ENCODE results near the gene TTC9.

TTC9 gene

DNA sequence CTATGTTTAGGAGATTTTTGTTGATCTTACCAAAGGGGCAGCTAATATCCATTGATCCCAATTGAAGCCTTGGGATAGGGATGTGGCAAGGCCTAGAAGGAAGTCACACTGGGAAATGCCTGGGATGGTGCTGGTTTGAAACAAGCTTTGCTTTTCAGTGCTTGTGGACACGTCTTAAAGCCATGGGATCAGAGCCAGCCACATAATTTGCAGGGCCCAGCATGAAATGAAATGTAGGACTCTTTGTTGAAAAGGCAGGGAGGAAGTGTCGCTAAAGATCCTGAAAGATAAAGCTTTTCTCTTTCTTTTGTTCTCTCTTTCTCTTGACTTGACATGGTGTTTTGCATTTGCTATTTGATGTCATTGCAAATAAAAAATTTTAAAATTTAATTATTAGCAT is 5.0 kb downstream of the TTC9 start:
- DNase-seq: no peak

DNA sequence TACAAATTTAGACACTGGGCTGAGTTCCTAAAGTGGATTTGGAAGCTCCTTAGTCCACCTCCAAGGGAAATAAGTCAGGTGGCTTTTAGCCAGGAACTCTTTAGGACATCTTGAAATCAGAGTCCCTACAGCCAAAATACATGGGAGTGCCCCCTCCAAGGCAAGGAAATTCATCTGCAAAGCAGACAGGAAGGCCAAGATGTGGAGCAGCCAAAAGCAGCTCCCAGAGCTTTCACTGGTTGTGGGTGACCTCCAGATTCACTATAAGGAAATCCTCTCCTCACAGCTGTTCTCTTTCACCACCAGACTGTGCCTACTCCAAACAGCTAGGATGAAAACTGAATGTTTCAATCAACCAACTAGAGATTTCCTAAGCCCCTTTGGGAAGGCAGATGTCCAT is 6.6 kb downstream of the TTC9 start:
- DNase-seq: no peak

DNA sequence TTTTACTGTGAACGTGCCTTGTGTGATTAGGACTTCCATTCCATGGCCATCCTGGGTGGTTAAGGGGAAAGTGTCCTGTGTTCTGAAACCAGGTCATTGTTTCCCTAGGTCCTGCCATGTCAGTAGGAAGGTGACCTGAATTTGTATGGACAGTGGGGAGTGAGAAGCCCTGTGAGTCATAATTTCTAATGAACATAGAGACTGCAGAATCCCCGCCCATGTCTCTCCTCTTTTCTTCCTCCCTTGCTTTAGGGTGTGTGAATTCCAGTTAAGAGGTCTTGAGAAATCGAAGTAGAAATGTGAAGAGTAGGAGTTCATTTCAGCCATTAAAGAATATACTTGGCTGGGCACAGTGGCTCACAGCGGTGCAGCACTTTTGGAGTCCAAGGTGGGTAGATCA is 8.1 kb downstream of the TTC9 start:
- no peak for DNase-seq

DNA sequence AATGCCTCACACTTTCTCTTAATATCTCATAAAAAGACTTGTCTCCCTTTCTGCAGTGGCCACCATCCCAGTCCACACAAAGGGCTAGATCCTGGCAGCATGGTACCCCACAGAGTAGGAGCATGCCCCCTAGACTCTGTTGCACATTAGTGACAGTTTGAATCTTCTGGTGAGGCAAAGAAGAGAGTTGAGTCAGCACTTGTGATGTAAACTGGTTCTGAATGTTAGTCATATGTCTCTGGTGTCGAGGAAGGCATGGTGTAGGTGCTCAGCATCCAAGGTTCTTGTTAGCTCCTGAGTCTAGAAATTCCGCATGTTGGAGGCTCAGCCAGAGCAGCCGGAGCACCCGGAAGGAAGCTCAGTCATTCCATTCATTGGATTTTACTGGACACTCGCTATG is 9.8 kb downstream of the TTC9 start:
- no peak for DNase-seq

DNA sequence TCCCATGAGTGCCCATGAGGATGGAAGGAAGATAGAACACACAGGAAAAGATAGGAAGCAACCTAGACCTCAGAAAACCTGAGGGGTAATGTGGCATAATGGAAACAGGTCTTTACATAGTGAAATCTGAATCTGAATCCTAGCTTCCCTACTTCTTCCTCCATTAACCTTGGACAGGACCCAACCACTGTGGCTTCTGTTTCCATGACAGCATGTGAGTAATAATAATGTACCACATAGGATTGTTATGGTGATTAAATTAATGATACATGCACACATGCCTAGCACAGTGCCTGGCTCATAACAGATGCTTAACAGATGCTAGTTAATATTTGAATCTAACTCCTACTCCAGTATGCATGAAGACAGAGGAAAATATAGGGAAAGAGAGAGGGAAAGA is 11.2 kb downstream of the TTC9 start:
- DNase-seq: no peak

DNA sequence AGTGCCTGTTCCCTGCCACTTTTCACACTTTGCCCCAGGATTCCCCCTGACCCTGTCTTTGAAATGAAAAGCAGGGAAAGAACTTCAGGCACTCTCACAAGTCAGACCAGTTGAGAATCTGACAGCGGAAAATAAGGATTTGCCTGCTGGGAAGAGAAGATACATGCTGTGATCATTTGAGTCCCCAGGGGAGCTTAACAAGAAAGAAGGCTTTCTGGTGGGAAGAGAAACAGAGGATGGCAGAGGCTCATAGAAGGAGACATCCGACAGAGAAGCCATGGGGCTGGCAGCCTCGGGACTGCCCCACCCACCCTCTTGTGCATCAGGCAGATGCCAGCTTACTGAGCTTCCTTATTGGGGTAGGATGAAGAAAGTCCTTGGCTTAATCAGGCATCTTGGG is 11.9 kb downstream of the TTC9 start:
- DNase-seq: no peak

DNA sequence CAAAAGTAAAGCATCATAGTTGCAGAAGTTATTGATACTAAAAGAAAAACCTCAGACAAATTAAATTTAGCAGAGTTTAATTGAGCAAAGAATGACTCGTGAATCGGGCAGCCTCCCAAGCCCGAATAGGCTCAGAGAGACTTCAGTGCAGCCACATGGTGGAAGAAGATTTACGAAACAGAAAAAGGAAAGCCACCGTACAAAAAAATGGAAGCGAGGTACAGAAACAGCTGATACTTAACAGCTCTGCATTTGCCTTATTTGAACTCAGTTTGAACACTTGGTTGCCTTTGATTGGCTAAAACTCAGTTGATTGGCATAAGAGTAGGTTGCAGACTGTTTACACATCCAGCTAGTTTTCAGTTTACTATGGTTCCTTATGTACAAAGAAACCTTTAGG is 12.9 kb downstream of the TTC9 start:
- no peak for DNase-seq

DNA sequence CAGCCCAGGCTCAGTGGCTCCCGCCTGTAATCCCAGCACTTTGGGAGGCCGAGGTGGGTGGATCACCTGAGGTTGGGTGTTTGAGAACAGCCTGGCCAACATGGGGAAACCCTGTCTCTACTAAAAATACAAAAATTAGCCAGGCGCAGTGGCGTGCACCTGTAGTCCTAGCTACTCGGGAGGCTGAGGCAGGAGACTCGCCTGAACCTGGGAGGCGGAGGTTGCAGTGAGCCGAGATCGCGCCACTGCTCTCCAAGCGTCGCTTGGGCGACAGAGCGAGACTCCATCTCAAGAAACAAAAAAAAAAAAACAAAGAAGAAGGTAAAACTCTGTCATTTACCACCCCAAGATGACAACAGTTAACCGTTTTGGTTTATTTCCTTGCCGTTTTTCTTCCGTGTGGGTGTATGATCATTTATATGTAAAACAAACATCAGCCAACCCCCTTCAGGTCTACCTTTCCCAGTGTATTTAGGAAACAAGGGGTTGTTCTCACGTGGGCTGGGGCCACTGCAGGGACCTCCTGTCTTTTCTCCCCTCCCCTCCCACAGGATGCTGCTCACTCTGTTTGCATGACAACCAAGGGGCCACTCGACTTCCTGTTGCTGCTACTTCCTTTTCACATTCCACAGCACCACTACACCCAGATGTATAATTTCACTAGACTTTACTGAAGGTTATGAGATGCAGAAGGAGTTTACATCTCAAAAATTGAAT is 13.6 kb downstream of the TTC9 start:
- DNase-seq: no peak

DNA sequence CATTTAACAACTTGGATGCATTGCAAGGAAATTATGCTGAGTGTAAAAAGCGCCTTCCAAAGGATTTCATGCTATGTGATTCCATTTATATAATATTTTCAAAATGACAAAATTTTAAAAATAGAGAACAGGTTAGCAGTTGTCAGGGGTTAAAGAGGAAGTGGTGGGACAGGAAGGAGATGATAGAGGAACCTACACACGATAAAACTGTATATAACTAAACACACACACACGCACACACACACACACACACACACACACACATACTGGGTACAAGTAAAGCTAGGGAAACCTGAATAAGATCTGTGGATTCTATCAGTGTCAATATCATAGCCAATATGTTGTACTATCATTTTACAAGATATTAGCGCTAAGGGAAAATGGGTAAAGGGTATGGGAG is 17.2 kb downstream of the TTC9 start:
- DNase-seq: no peak

DNA sequence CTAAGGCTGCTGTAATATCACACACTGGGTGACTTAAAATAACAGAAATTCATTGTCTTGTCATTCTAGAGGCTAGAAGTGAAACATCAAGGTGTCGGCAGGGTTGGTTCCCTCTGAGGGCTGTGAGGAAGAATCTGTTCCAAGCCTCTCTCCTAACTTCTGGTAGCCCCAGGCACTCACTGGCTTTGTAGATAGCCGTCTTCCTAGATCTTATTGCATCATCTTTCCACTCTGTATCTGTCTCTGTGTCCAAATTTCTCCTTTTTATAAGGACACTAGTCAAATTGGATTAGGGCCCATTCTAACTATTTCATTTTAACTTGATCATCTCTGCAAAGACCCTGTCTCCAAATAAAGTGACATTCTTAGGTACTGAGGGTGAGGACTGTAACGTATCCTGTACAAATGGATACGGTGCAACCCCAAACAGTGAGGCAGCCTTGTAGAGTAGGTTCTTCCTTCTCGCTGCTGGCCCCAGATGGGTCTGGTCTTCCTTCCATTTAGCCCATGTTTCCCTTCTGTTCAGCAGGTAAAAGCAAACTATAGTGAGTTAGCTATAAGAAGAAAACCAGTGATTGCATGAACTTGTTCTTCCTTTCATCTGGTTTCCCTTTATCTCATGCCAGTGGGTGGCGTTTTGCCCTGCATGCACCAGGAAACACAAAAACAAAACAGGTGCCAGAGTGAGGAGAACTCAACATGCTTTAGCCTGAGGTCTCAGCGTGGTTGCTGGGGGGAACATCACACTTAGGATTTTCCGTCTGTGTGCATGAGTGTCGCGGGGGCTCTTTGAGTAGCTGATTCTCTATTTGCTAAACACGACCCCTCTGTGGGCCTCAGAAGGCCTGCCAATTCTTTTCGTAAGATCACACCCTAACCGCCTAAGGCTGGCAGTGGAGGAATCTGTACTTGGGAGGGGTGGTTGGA is 19.5 kb downstream of the TTC9 start:
- DNase-seq: no peak

DNA sequence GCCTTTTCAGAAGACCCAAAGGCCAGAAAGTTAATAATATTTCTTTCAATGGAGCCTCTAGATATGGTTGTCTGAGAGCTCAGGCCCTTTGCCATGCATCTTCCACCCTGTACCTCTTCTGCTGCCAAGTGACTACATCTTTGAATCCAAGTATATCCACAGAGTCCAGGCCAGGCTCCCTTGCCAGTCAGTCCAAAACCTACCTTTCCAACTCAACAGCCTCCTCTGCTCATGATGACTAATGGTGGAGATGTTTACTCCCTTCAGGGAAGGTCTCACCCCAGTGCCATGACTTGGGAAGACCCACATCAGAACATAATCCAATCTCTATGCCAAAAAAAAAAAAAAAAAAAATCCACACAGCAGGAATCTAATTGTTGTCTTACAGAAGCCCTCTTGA is 20.4 kb downstream of the TTC9 start:
- no peak for DNase-seq

DNA sequence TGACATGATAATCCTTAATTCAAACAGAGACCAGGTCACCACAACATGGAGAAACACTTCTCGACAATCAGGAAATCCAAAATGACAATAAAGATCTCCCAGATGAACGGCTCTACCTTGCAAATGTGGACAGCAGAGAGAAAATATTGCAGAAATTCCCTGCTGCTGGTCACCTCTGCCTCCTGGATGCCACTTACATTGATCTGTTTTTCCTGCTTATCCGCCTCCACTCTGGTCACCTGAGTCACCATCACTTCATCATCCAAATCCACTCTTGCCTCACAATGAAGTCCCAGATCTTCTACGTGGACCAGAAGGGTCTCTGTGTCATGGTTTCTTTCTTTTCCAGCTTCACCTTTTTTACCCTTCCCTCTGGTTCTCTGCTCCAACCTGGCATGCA is 21.1 kb downstream of the TTC9 start:
- no peak for DNase-seq

DNA sequence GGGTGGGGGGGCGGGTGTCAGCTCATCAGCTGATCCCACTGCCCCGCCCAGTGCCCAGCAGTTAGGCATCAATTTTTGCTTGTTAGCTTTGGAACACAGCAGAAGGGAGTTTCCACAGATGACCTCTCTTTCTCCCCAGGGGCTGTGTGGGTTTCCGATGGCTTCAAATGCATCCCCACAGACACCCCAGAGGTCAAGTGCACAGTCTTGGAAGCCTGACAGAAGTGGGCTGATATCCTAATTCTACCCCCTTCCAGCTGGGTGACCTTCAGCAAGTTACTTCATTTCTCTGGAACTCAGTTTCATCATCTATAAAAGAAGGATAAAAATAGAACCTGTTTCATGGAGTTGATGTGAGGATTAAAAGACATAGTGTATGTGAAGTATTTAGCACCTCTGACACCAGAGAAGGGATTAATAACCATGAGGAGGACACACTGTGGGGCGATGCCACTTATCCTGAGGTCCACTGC is 22.0 kb downstream of the TTC9 start:
- no peak for DNase-seq

DNA sequence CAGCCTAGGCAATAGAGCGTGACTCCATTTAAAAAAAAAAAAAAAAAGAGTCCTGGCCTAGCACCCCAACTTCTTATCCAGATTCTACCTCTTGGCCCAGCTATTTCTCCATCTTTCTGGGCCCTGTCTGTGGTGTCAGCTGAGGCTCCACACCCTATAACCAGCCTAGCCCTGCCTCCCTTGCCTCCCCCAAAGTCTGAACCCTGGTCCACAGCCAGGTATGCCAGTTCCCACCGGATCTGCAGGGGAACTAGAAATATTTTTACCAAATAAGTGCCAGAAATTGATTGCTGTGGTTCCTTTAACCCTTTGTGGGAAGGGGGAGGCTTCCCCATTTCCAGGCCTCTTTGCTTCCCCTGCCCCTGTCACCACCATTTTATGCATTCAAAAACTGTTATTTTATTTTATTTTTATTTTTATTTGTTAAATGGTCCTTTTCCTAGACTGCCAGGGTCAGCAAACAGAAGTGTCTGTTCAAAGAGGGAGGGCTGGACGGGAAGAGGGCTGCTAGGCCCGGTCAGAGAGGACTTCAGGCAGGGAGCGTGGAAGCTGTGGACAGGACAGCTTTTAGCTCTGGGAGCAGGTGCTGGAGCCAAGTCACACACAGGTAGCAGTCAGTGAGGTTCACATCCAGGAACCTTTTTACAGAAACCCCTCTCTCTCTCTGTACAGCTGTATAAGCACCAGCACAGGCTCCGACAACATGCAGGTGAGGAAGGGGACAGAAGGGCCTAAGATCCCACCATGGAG is 23.2 kb downstream of the TTC9 start:
- no peak for DNase-seq

DNA sequence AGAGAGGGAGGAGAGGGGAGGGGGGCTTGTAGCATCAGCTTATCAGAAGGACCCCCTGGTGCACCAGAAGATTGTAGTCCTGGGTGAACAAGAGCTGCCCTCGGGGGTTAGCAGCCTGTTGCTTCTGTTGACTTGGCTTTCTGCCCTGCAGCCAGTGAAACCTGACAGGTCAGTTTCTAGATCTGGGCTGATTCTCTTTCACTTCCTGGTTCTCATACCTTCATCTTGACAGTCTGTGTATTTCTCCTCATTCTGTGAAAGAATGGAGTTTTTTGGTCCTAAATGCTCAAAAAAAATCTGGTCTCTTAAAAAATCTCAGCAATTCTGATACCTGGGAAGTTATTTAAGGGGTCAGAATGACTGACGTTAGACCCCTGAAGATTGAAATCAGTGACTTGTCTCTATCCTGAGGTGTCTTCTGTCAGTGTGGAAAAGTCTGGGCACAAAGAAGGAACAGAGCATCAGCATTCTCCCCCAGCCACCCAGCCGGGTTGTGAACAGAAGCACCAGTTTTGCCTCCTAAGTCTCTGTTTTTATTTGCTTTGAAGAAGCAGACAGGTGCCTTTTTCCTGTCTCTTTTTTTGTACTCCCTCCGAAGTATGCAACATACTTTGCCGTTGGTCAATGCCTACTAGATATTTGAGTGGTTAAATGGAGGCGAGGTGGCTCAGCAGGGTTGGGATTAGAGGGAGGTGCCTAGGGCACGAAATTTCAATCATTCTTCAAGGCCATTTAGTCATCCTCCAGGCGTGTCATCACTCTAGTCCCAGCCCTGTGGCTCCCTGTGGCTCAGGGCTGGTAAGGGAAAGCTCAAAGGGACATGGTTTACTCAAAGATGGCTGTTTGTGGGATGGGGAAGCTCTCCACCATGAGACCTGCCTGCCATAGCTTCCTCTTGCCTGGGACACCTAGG is 24.0 kb downstream of the TTC9 start:
- no peak for DNase-seq

DNA sequence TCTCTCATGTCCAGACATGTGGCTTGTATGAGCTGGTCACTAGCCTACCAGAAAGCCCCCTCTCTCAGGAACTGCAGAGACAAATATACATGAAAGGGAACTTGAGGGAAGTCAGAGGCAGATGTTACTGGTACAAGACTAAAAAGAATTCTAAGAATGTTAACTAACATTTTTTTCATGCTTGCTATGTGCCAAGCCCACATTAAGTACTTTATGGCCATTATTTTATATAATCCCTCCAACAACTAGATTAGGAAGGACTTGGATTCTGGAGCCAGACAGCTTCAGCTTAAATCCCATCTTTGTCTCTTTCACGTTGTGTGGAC is 24.6 kb downstream of the TTC9 start:
- DNase-seq: no peak

DNA sequence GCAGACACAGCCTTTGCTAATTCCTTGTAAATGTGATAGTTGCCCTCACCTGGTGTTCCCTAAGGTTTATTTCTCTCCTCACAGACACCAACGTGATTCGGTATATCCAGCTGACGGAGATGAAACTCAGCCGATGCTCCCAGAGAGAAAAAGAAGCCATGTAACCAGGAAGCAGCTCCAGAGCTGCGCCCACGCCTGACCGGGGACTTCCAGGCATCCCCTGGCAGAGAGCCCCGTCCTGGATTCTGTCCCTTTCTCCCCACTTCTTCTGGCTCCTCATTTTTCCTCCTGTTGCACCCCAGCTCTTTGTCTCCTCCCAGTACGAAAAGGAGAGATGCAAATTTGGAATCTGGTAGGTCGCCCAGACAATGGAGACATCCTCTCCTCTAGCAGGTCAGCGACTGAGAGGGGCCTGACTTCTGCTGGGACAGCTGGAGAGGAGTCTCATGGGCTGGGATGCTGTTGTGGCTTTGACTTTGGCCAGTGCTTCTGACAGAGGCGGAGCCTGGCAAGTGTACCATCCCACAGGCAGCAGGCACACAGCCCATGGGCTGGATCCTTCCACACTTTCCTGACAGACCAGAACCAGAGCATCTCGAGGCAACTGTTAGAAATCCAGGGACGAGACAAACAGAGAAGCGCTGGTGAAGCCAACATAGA is 29.4 kb downstream of the TTC9 start:
- no peak for DNase-seq

DNA sequence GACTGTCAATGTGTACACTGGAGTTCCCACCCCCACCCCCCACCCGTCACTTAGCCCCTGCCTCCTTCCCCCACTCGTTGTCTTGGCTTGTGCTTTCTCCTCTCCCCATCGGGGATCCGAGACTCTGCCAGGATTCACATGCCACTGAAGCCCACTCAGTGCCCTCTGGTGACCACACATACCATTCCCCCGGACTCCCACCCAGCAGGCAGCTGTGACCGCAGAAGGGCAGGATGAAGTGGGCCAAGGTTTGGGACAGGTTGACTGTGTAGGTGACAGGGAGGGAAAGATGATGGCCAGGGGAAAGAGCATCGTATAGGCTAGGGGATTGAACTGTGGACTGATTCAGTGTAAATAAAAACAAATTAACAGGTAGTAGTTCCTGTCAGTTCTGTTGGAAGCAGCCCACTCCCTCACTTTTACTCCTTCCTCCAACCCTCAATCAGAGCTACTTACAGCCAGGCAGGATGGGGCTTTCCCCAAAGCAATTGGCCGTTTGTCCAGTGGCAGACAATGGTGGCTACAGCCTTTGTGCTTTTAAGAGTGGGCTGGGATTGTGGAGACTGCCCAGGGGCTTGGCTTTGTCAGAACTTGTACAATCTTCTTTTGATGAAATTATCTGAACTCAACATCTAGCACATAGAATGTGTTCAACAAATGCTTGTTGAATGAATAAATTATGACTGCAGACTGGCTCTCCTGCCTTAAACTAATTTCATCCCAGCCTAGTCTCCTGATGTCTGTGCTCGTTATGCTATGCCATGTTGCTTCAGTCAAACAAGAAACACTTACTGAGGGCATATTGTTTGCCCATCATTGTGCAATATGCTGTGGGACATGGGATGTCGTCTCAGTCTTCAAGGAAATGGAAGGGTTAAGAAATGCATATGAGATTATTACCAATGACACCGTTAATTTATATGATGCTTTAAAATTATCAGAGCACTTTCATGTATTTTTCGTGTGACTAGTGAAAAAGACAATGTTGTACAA is 30.2 kb downstream of the TTC9 start:
- DNase-seq: no peak

DNA sequence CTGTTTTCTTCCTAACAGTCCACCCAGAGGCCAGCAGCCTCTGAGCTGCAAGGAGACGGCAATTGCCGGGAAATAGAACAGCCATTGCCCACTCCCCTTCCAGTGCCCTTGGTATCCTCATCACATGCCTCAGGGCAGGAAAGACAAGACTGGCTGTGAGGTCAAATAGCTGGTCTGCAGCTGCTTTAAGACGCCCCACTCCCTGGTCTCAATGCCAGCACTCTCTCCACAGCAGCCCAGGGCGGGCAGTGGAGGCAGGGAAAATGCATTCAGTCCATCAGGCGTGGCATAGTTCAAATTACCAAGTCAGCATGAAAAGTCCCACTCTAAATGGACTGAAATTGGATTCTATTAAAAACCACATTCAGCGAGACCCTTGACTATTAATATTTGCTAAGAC is 35.6 kb downstream of the TTC9 start:
- DNase-seq: no peak

DNA sequence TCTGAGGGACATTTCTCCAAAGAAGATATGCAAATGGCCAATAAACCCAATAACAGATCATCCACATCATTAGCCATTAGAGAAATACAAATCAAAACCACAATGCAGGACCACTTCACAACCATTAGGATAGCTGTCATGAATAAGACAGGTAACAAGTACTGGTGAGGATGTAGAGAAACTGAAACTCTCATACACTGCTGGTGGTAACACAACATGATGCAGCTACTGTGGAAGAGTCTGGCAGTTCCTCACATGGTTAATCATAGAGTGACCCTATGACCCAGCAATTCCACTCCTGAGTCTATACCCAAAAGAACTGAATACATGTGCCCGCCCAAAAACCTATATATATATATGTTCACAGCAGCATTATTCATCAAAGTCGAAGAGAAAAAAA is 39.0 kb downstream of the TTC9 start:
- no peak for DNase-seq

DNA sequence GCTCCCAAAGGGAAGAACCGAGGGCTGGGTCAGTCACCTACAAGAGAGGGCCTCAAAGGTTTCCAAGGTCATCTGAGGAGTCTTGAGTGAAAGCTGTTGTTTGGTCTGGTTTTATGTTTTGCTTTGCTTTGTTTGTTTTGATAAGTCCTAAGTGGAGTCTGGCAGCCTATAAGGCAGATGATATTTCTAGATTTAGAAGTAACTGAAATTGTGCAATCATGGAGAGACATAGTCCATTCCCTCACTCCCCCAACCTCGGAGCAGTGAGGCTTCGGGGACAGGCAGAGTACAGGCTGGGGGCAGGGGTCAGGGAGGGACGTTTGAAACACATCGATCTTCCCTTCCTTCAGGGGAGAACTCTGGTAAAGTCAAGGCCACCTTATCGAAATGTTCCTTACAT is 42.3 kb downstream of the TTC9 start:
- no peak for DNase-seq
